HG03342 (cell line): ENCODE results near the gene ZBTB21.

Source experiments
- ATAC-seq: cut with Tn5 transposase; IDR thresholded peaks from one replicate; pipeline ENCODE4 v1.9.1; 2021; ENCODE audit warnings: mild to moderate bottlenecking, moderate library complexity; ENCODE audit not compliant: unreplicated experiment

Gene ZBTB21

GRCh38 chr21:42040411-42041180, 30.4 kb upstream of the ZBTB21 start:
- ATAC-seq: no peak

- no peak for ATAC-seq
Measured at GRCh38 chr21:42039911-42040351, 29.8 kb upstream of the ZBTB21 start.

GRCh38 chr21:42039470-42039901, 29.3 kb upstream of the ZBTB21 start:
- no peak for ATAC-seq

GRCh38 chr21:42038826-42039425, 28.8 kb upstream of the ZBTB21 start:
- no peak for ATAC-seq

DNA sequence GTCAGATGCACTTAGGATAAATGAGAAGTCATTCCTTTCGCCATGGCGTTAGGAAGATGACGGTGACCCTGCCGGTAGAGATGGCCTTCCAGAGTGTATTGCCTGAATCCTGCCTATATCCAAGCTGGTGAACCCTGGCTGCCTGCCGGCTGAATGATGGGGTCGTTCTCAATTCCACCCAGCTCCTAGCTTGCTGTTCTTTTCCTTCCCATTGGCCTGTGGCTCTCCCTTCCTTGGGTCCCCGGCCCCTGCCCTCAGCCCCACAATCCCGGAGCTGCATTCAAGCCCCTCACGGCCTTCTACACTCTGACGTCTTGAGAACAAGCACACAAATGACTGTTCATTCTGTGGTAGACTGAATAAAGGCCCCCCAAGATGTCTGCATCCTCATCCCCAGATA, 28.2 kb upstream of the ZBTB21 start:
- no peak for ATAC-seq

- ATAC-seq: no peak
Measured at GRCh38 chr21:42037943-42038342, 27.8 kb upstream of the ZBTB21 start.

- no peak for ATAC-seq
Measured at GRCh38 chr21:42037516-42037915, 27.4 kb upstream of the ZBTB21 start.

GRCh38 chr21:42036313-42036712, 26.2 kb upstream of the ZBTB21 start:
- ATAC-seq: no peak

DNA sequence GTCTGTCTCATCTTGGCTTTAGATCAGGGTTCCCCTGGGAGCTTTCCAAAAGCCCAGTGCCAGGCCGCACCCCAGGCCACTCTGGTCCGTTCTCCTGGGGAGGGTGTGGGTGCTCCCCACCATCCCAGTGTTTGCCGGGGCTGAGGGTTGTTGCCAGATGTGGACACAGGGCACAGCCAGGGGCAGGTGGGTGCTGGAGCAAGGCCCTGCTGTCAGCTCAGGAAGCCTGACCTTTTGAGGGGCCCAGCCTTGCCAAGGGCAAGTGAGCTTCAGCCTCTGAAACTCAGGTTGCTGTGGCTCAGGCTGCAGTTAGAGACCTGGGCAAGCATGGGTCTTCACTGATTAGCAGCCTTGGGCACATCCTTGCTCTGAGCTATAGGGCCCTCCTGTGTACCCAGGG, 22.8 kb upstream of the ZBTB21 start:
- ATAC-seq: no peak

DNA sequence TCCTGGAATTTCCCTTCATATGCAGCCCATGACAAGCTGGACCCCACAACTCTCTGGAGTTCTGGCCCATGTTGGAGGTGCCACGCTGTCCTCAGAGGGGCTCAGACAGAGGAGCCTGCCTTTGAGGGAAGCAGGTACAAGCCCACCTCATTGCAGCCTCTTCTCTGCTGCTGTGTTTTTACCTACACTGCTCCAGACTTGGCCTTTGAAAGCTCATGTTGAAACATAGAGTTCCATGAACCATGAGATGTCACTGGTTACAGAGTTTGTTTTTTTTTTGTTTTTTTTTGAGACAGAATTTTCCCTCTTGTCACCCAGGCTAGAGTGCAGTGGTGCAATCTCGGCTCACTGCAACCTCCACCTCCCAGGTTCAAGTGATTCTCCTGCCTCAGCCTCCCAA, 22.1 kb upstream of the ZBTB21 start:
- no peak for ATAC-seq

- ATAC-seq: no peak
Measured at GRCh38 chr21:42031816-42032215, 21.7 kb upstream of the ZBTB21 start.

DNA sequence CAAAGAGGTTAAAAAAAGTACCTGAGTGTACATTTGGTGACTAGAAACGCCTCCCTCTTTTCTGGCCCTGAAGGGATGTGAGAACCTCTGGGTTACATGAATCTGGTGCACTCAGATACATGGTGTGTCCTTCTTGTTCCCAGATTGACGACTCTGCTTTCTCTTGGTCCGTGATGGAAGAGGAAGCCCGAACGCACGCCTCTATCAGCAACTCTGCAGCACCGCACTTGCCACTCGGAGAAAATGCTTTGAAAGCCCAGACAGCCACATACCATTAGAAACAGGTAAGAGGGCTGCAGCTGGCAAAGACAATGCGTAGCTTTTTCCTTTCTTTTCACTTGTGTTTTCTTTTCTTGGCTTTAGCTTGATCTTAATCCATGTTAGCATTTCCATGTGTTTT, 21.1 kb upstream of the ZBTB21 start:
- no peak for ATAC-seq

GRCh38 chr21:42030311-42030710, 20.2 kb upstream of the ZBTB21 start:
- ATAC-seq: no peak

DNA sequence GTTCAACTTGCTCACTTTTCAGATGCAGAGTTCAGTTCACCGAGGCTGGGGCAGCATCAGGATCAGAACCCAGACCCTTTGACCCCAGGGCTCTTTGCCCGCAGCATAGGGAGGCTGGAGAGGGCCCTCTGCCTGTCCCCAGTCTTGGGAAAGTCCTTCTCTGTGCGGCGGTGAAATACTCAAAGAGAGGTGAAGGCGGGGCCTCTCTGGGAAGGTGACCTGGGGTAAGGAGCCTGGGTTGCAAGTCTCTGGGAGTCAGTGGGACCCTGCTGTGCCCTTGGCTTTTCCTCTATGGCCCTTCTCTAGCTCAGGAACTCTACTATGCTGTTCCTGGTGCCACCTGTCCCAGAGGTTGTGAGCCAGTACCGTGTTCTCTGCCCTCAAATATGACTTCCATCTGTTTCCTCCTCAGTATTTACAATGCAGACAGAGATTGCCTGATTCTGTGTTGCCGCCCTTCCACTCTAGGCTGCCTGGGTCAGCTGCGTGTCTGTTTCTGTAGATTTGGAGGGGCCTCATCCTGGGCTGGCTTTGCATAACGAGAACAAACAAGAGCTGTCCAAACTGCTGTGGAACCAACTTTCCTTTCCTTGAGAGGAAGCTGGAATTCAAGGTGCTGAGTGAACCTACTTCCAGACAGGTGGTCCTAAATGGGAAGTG, 18.7 kb upstream of the ZBTB21 start:
- no peak for ATAC-seq

GRCh38 chr21:42027822-42028765, 17.9 kb upstream of the ZBTB21 start:
- no peak for ATAC-seq

DNA sequence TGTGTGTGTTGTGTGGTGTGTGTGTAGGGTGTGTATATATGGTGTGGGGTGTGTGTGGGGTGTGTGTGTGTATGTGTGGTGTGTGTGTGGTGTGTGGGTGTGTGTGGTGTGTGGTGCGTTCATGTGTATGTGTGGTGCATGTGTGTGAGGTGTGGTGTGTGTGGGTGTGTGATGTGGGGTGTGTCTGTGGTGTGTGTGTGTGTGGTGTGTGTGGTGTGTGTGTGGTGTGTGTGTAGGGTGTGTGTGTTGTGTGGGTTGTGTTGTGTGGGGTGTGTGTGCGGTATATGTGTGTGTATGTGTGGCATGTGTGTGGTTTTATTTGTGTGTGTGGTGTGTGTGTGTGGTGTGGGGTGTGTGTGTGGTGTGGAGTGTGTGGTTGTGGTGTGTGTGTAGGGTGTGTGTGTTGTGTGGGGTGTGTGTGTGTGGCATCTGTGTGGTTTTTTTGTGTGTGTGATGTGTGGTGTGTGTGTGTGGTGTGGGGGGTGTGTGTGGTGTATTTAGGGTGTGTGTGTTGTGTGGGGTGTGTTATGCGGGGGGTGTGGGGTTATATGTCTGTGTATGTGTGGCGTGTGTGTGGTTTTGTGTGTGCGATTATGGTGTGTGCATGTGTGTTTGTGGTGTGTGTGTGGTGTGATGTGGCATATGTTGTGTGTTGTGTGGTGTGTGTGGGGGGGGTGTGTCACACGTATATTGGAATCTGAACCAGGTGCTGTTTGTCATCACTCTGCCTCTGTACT, 17.1 kb upstream of the ZBTB21 start:
- ATAC-seq: no peak

DNA sequence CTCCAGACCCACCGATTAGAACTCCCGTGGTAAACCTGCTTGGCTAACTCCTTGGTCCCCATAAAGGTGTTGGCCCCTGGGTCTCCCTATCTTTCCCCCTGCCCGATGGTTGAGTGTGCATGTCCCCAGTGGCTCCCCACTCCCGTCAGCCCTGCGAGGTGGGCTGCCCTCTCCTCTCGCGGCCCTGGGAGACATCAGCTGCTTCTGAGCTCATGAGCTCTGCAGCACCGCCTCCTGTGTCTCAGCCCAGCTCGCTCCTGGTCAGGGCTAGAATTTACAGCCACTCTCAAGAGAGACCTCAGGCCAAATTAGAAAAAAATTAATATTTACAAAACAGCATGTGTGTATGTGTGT, 15.9 kb upstream of the ZBTB21 start:
- ATAC-seq: no peak

GRCh38 chr21:42025376-42026081, 15.4 kb upstream of the ZBTB21 start:
- no peak for ATAC-seq

DNA sequence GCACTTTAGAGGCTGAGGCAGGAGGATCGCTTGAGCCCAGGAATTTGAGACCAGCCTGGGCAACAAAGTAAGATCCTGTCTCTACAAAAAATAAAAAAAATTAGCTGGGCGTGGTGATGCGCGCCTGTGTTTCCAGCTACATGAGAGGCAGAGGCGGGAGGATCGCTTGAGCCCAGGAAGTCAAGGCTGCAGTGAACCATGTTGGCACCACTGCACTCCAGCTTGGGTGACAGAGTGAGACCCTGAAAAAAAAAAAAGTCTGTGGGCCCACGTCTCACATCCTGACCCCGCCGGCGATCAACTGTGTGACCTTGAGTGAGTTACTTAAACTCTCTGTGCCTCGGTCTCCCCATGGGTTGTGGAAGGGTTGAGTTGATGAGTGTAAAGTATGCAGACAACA, 12.7 kb upstream of the ZBTB21 start:
- ATAC-seq: no peak

- ATAC-seq: no peak
Measured at GRCh38 chr21:42022091-42022430, 11.9 kb upstream of the ZBTB21 start.
